Activated T-helper 17 cell treated with anti-CD3 and anti-CD28 coated beads, Interleukin-2, amount 50 U/mL, for 72 hours (primary cell): ENCODE measurements around the gene DDX31. TPM values are rescaled to one million over a fixed set of nuclear protein-coding genes. Genes with fewer than 3 reads are reported as not detected.

Experiments
- ATAC-seq: fragments of 150-1000 bp; cut with Tn5 transposase; replicated peaks from 2 replicates; pipeline ENCODE4 v1.10.0; 2021; ENCODE audit warnings: mild to moderate bottlenecking, moderate library complexity
- H3K27ac Mint-ChIP-seq: one replicate; pipeline ENCODE4 v1.8.0; 2022; ENCODE audit warnings: mixed read lengths
- H3K27me3 Mint-ChIP-seq: one replicate; pipeline ENCODE4 v1.8.0; 2022; ENCODE audit warnings: mixed read lengths
- H3K36me3 Mint-ChIP-seq: one replicate; pipeline ENCODE4 v1.8.0; 2022; ENCODE audit warnings: low read depth, mild to moderate bottlenecking, mixed read lengths
- H3K4me1 Mint-ChIP-seq: one replicate; pipeline ENCODE4 v1.8.0; 2022; ENCODE audit warnings: mixed read lengths
- H3K4me3 Mint-ChIP-seq: one replicate; pipeline ENCODE4 v1.8.0; 2022; ENCODE audit warnings: mild to moderate bottlenecking, mixed read lengths
- H3K9me3 Mint-ChIP-seq: one replicate; pipeline ENCODE4 v1.8.0; 2022; ENCODE audit warnings: mixed read lengths
- total RNA-seq, 2 donors: library from RNA; stranded (reverse); gene quantifications; one replicate each; pipeline ENCODE4 v1.2.3, GENCODE V29; 2022

Gene DDX31
- total RNA-seq, 2 donors from 2014 or later: 12.7 to 23.0 TPM

- H3K9me3 Mint-ChIP-seq: no peaks in the 10 kb centered on the region
- peaks cover 31% of the 10 kb centered on the region for H3K36me3 Mint-ChIP-seq
- ATAC-seq: no peak
- no peaks in the 10 kb centered on the region for H3K4me1 Mint-ChIP-seq
- peaks cover 35% of the 10 kb centered on the region for H3K27me3 Mint-ChIP-seq
- no peak overlapping the region for H3K27ac Mint-ChIP-seq
- H3K4me3 Mint-ChIP-seq: no peak overlapping the region
These were observed 79.8 kb downstream of the DDX31 start for GRCh38 chr9:132590037-132590317.

DNA sequence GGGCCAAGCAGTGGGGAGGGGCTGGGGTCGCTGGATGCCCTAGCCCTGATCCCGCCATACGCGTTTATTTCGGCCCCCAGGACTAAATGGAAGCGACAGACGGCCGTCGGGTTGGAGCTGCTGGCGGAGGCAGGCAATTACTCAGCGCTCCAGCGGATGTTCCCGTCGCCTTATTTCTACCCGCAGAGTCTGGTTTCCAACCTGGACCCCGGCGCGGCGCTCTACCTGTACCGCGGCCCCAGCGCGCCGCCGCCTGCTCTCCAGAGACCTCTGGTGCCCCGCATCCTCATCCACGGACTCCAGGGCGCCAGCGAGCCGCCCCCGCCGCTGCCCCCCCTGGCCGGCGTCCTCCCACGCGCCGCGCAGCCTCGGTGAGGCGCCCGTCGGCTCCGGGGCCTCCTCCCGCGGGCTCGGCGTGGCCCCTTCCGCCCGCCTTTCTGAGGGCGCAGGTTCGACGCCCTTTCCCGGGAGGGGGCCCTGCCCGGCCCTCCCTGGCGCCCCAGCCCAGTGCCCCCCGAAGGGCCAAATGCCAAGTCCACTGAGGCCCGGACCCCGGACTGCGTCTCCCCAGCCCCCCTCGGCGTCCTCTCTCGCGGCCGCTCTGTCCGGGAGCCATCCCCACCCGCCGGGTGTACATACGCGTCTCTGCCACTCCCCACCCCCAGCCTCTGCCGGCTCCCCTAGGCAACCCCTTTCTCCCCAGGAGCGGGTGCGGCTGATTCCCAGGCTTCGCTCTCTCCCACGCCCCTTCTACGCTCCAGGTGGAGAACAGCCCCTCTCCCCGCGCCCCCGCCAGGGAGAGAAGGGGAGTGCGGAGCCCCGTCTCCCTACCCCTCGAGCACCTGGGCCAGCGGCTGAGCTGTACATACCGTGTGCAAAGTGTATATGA lies 80.4 kb downstream of the DDX31 start:
- no peaks in the 10 kb centered on the region for H3K9me3 Mint-ChIP-seq
- no peak overlapping the region for H3K4me3 Mint-ChIP-seq
- H3K4me1 Mint-ChIP-seq: no peaks in the 10 kb centered on the region
- peaks cover 41% of the 10 kb centered on the region for H3K27me3 Mint-ChIP-seq
- H3K27ac Mint-ChIP-seq: no peak overlapping the region
- no peak for ATAC-seq
- H3K36me3 Mint-ChIP-seq: peaks cover 25% of the 10 kb centered on the region

DNA sequence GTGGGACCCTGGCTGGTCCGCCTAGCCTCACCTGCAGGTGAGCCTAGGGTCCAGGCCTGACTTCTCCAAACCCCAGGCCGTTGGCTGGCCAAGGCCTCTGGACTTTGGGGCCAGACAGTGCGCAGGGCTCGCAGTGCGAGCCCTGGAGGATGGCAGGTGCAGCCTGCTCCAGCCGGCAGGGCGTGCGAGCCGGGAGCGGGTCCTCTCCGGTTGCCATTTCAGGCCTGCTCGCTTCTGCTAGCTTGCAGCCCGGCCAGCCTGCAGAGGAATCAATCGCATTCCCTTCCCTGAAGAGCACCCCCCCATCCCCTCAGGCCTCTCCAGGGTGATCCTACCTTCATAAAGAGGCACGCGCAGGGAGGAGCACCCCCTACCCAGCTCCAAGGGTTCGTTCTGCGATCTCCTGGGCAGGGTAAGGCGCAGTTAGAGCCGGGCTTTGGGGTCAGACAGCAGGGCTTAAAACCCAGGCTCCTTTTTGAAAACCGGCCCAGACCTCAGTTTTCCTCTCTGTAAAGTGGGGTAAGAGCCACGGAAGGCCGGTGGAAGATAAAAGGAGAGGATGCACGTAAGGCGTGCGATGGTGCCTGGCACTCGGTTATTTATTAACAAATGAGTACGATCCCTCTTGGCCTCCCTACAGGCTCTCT lies 81.2 kb downstream of the DDX31 start:
- Mint-ChIP-seq H3K36me3 (peaks cover 17% of the 10 kb centered on the region), H3K27me3 (peaks cover 43% of the 10 kb centered on the region), H3K4me3 (no peak overlapping the region), H3K27ac (no peak overlapping the region), H3K9me3 (no peaks in the 10 kb centered on the region), H3K4me1 (no peaks in the 10 kb centered on the region)
- no peak for ATAC-seq

DNA sequence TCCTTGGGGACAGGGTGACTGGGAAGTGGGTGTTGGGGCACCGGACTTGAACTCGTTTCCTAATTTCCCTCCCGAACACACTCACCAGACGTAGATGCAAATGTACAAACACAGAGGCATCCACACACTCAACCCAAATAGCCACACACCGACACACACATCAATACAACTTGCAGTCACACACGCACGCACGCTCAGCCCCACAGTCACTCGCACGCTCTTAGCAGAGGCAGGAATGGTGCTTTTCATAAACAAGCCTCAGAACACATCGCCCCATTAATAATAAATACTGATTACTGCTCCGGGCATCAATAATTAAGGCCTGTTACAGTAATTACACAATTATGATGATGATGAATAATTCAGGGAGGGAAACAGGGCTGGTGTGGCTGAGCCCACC lies 81.7 kb downstream of the DDX31 start:
- Mint-ChIP-seq H3K4me1 (no peaks in the 10 kb centered on the region), H3K27me3 (peaks cover 42% of the 10 kb centered on the region), H3K4me3 (no peak overlapping the region), H3K27ac (no peak overlapping the region), H3K9me3 (no peaks in the 10 kb centered on the region), H3K36me3 (peaks cover 12% of the 10 kb centered on the region)
- ATAC-seq: no peak

DNA sequence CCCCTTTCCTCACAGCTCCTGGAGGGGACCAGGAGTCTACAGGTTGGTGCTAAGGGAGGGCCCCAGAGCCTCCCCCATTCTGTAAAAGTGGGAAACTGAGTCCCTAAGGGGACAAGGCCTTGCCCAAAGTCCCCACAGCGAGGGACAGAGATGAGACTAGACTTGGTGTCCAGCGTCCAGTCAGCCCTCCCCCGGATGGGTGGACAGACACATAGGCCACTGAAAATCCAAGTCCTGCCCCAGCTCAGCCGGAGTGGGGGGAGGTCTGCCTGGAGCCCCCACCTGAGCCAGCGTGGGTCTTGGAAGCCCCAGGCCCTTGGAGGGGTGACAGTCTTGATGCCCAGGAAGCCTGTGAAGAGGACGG lies 82.2 kb downstream of the DDX31 start:
- ATAC-seq: no peak
- Mint-ChIP-seq H3K4me3 (no peak overlapping the region), H3K9me3 (no peaks in the 10 kb centered on the region), H3K27ac (no peak overlapping the region), H3K36me3 (peaks cover 7% of the 10 kb centered on the region), H3K27me3 (peaks cover 41% of the 10 kb centered on the region), H3K4me1 (no peaks in the 10 kb centered on the region)

DNA sequence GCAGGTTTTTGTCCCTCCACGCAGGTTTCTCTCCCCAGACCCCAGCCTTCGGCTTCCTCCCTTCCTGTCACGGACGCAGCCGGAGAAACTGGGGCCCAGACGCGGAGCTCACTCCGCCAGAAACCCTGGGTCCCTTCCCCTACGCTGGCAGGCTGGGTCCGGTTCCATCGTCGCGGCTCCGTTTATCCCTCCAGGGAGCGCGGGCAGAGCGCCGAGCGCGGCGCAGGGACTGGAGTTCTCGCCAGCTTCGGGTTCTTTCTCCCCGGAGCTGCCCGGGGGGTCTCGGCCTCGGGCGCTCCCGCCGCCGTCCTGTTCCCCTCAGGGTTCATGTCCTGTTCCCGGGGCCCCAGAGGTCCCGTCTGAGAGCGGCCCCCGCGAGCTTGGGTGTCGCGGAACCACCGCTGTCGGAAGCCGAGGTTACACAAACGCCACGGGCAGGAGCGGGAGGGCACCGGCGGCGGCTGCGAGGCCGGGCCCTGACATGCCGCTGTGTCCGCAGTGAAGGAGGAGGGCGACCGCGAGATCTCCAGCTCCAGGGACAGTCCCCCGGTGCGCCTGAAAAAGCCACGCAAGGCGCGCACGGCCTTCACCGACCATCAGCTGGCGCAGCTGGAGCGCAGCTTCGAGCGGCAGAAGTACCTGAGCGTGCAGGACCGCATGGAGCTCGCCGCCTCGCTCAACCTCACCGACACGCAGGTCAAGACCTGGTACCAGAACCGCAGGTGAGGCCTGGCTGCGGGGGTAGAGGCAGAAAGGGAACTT lies 82.8 kb downstream of the DDX31 start:
- H3K4me3 Mint-ChIP-seq: no peak overlapping the region
- no peak for ATAC-seq
- peaks cover 37% of the 10 kb centered on the region for H3K27me3 Mint-ChIP-seq
- peaks cover 2% of the 10 kb centered on the region for H3K36me3 Mint-ChIP-seq
- no peak overlapping the region for H3K27ac Mint-ChIP-seq
- no peaks in the 10 kb centered on the region for H3K9me3 Mint-ChIP-seq
- H3K4me1 Mint-ChIP-seq: no peaks in the 10 kb centered on the region

DNA sequence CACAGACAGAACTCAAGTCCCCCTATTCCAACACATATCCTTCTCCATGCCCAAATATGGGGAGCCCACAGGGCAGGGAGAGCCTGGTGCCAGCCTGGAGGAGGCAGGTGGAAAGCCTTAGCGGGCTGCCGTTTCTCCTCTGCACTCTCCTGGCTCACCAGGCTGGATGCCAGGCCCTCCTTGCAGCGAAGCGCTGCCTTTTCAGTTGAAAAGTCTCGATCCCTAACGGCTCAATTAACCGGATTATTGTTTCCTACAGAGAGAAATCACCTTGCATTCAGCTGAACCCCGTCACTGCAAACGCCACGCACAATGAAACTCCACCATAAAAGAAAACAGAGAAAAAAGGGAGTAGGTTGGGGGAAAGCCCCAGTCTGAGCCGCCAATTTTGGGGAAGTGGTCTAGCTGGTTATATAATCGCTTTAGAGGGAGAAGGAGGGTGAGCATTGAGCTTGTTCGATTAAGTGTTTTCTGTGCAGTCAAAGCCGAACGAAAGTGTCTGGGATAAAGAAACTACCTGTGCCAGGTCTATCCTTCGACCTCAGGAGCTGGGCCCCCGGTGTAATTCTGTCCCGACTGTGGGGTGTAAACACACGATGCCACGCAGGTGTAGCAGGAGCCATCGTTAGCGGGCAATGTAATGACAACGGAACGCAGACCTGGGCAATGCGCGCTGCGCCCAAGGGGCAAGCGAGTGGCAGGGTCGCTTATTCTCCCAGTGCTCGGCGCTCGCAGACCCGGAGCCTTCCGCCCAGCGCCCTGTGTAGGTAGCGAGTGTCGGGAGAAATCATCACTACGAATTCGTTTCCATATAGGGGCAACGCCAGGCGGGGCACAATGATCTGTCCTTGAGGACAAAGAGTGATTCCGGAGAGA lies 83.6 kb downstream of the DDX31 start:
- no peaks in the 10 kb centered on the region for H3K9me3 Mint-ChIP-seq
- H3K27ac Mint-ChIP-seq: no peak overlapping the region
- H3K4me3 Mint-ChIP-seq: no peak overlapping the region
- no peak for ATAC-seq
- peaks cover 33% of the 10 kb centered on the region for H3K27me3 Mint-ChIP-seq
- no peaks in the 10 kb centered on the region for H3K4me1 Mint-ChIP-seq
- H3K36me3 Mint-ChIP-seq: peaks cover 6% of the 10 kb centered on the region

- Mint-ChIP-seq H3K27me3 (peaks cover 33% of the 10 kb centered on the region), H3K4me3 (no peak overlapping the region), H3K9me3 (no peaks in the 10 kb centered on the region), H3K27ac (no peak overlapping the region), H3K4me1 (no peaks in the 10 kb centered on the region), H3K36me3 (peaks cover 6% of the 10 kb centered on the region)
- no peak for ATAC-seq
These were observed 84.9 kb downstream of the DDX31 start for GRCh38 chr9:132584601-132585560.

DNA sequence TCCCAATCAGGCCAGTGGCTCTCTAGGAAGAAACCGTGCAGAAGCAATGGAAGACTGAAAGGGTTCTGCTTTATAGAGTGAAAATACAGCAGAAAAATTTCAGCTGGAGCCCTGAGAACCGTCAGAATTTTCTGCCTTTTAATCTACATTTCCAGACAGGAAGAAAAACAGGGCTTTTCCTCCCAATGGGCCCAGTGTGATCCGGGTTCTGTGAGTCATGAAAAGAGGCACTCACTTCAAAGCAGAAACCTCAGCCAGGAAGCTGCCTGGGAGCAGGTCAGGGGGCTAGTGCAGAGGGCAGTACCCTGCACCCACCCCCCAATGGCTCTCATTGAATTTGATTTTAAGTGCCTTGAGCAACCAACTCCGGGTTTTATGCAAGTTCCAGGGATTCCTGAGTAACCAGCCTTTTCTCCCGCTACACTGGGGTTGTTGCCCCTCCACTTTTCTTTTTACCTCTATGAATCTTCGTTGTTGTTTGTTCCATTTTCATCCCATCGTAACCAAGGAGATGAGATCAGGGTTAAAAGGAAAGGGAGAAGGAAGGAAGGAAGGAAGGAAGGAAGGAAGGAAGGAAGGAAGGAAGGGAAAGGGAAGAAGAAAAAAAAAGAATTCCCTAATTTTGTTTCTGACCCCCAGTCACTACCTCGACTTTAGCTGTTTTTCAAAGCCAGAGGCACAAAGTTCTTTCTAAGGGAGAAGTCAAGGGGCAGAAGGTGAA lies 86.0 kb downstream of the DDX31 start:
- no peak for ATAC-seq
- Mint-ChIP-seq H3K9me3 (no peaks in the 10 kb centered on the region), H3K4me1 (no peaks in the 10 kb centered on the region), H3K27me3 (peaks cover 39% of the 10 kb centered on the region), H3K4me3 (no peak overlapping the region), H3K36me3 (peaks cover 6% of the 10 kb centered on the region), H3K27ac (no peak overlapping the region)

- H3K36me3 Mint-ChIP-seq: peaks cover 6% of the 10 kb centered on the region
- H3K27ac Mint-ChIP-seq: no peak overlapping the region
- no peak overlapping the region for H3K4me3 Mint-ChIP-seq
- H3K27me3 Mint-ChIP-seq: peaks cover 37% of the 10 kb centered on the region
- H3K4me1 Mint-ChIP-seq: no peaks in the 10 kb centered on the region
- ATAC-seq: no peak
- H3K9me3 Mint-ChIP-seq: no peaks in the 10 kb centered on the region
These were observed 86.8 kb downstream of the DDX31 start for GRCh38 chr9:132582786-132583583.

GRCh38 chr9:132582276-132582785 lies 87.5 kb downstream of the DDX31 start, which contains the start of gene BARHL1:
BARHL1 (plus strand) TSS chr9:132582606; CDS start chr9:132582798, 192 bp downstream.
- ATAC-seq: no peak
- no peaks in the 10 kb centered on the region for H3K9me3 Mint-ChIP-seq
- H3K4me1 Mint-ChIP-seq: no peaks in the 10 kb centered on the region
- no peak within 1 kb of the TSS for H3K27ac Mint-ChIP-seq
- peak within 1 kb of the TSS; percentile 56 for H3K4me3 Mint-ChIP-seq
- peaks cover 6% of the 10 kb centered on the region for H3K36me3 Mint-ChIP-seq
- H3K27me3 Mint-ChIP-seq: peaks cover 37% of the 10 kb centered on the region

- H3K27me3 Mint-ChIP-seq: peaks cover 47% of the 10 kb centered on the region
- H3K36me3 Mint-ChIP-seq: peaks cover 6% of the 10 kb centered on the region
- no peaks in the 10 kb centered on the region for H3K9me3 Mint-ChIP-seq
- no peak for ATAC-seq
- H3K4me1 Mint-ChIP-seq: no peaks in the 10 kb centered on the region
- H3K4me3 Mint-ChIP-seq: no peak overlapping the region
- no peak overlapping the region for H3K27ac Mint-ChIP-seq
These were observed 90.4 kb downstream of the DDX31 start for GRCh38 chr9:132579427-132579798.
